IMR-90 (cell line): ENCODE measurements around the gene DCAKD. TPM values are rescaled to one million over a fixed set of nuclear protein-coding genes. Genes with fewer than 3 reads are reported as not detected.

Experiments used
- ATAC-seq: fragments of 200-7000 bp; cut with Tn5 transposase; 2 replicates; pipeline ENCODE4 v1.9.1; 2020; ENCODE audit warnings: low read depth, mild to moderate bottlenecking, moderate library complexity
- BruUV-seq: library from RNA; stranded (reverse); fragments of 400-500 nt; replicated peaks from 2 replicates; lab custom pipeline; 2021; lab: Mats Ljungman, UMichigan
- CTCF ChIA-PET: fragments of 300-600 bp; formaldehyde crosslinking; extraction: SDS; loops from one replicate; lab custom pipeline; 2021; ENCODE audit warnings: antibody characterized with exemption; lab: Yijun Ruan, JAX
- POLR2A ChIA-PET: fragments of 300-600 bp; sonication (Branson Sonifier 250); formaldehyde crosslinking; loops from one replicate; lab custom pipeline; 2022; ENCODE audit warnings: antibody characterized with exemption; ENCODE audit not compliant: unreplicated experiment; lab: Charles Lee
- DNase-seq: peaks from one replicate; pipeline ENCODE4 v3.0.0; 2013
- H2AFZ ChIP-seq: replicated peaks from 2 replicates; pipeline ENCODE3; 2013; ENCODE audit warnings: low read length, mild to moderate bottlenecking; ENCODE audit not compliant: poor library complexity
- H2AK5ac ChIP-seq: 2 replicates; pipeline ENCODE4 v1.6.1; 2013; ENCODE audit warnings: low read depth, low read length, inconsistent platforms
- H2AK9ac ChIP-seq: replicated peaks from 2 replicates; pipeline ENCODE3; 2013; ENCODE audit warnings: mild to moderate bottlenecking, low read depth, low read length, moderate library complexity; ENCODE audit not compliant: poor library complexity
- H2BK120ac ChIP-seq: 2 replicates; pipeline ENCODE4 v1.6.1; 2013; ENCODE audit warnings: low read depth, low read length, inconsistent platforms
- H2BK15ac ChIP-seq: 3 replicates; pipeline ENCODE4 v1.6.1; 2013; ENCODE audit warnings: low read depth, low read length, inconsistent platforms
- H2BK20ac ChIP-seq: 2 replicates; pipeline ENCODE4 v1.6.1; 2013; ENCODE audit warnings: low read depth, mild to moderate bottlenecking, inconsistent platforms, low read length, moderate library complexity
- H2BK5ac ChIP-seq: 2 replicates; pipeline ENCODE4 v1.6.1; 2013; ENCODE audit warnings: mild to moderate bottlenecking, low read depth, low read length, inconsistent platforms; ENCODE audit not compliant: poor library complexity, severe bottlenecking
- H3K14ac ChIP-seq: replicated peaks from 2 replicates; pipeline ENCODE4 v1.6.1; 2013; ENCODE audit warnings: low read depth, low read length, inconsistent platforms
- H3K18ac ChIP-seq: 2 replicates; pipeline ENCODE4 v1.6.1; 2013; ENCODE audit warnings: low read depth, low read length, control low read depth
- H3K23ac ChIP-seq: 2 replicates; pipeline ENCODE4 v1.6.1; 2013; ENCODE audit warnings: low read depth, low read length, inconsistent platforms
- H3K27ac ChIP-seq: 2 replicates; pipeline ENCODE4 v1.5.1; 2013; ENCODE audit warnings: mild to moderate bottlenecking, control low read depth, low read length; ENCODE audit not compliant: insufficient read depth
- H3K27me3 ChIP-seq: 2 replicates; pipeline ENCODE4 v1.6.1; 2013; ENCODE audit warnings: low read length; ENCODE audit not compliant: control insufficient read depth, insufficient read depth
- H3K36me3 ChIP-seq: 2 replicates; pipeline ENCODE4 v1.6.1; 2013; ENCODE audit warnings: low read length, mixed read lengths; ENCODE audit not compliant: control insufficient read depth, insufficient read depth
- H3K4ac ChIP-seq: 2 replicates; pipeline ENCODE4 v1.6.1; 2013; ENCODE audit warnings: low read depth, low read length, inconsistent platforms
- H3K4me1 ChIP-seq: 2 replicates; pipeline ENCODE4 v1.6.1; 2013; ENCODE audit warnings: low read length, mixed read lengths; ENCODE audit not compliant: control insufficient read depth, insufficient read depth
- H3K4me2 ChIP-seq: 2 replicates; pipeline ENCODE4 v1.6.1; 2013; ENCODE audit warnings: low read depth, mild to moderate bottlenecking, control low read depth, low read length, moderate library complexity
- H3K4me3 ChIP-seq: 2 replicates; pipeline ENCODE4 v1.5.1; 2013; ENCODE audit warnings: low read depth, mild to moderate bottlenecking, control low read depth, low read length, moderate library complexity; ENCODE audit not compliant: insufficient read depth
- H3K56ac ChIP-seq: 2 replicates; pipeline ENCODE4 v1.6.1; 2013; ENCODE audit warnings: low read length, inconsistent platforms; ENCODE audit not compliant: insufficient read depth; ENCODE audit errors: extremely low read depth
- H3K79me1 ChIP-seq, 2 experiments: 2 replicates each; pipeline ENCODE4 v1.6.1; 2013; ENCODE audit warnings: low read length in 2 of 2, inconsistent platforms in 1 of 2, low read depth in 1 of 2
- H3K9ac ChIP-seq: 2 replicates; pipeline ENCODE4 v1.6.1; 2013; ENCODE audit warnings: low read depth, low read length, control low read depth
- H3K9me1 ChIP-seq: 2 replicates; pipeline ENCODE4 v1.6.1; 2013; ENCODE audit warnings: low read length, inconsistent platforms; ENCODE audit not compliant: insufficient read depth
- H3K9me3 ChIP-seq: 2 replicates; pipeline ENCODE4 v1.6.1; 2013; ENCODE audit warnings: low read length; ENCODE audit not compliant: control insufficient read depth, insufficient read depth
- H4K20me1 ChIP-seq: 2 replicates; pipeline ENCODE4 v1.6.1; 2013; ENCODE audit warnings: low read length, inconsistent platforms; ENCODE audit not compliant: insufficient read depth
- H4K5ac ChIP-seq: 2 replicates; pipeline ENCODE4 v1.6.1; 2013; ENCODE audit warnings: mild to moderate bottlenecking, low read depth, low read length, control low read depth
- H4K8ac ChIP-seq, 2 experiments: 2 replicates each; pipeline ENCODE4 v1.6.1; 2013; ENCODE audit warnings: low read depth in 2 of 2, low read length in 2 of 2, control low read depth in 1 of 2, inconsistent platforms in 1 of 2
- H4K91ac ChIP-seq: 2 replicates; pipeline ENCODE4 v1.6.1; 2013; ENCODE audit warnings: low read depth, low read length, inconsistent platforms; ENCODE audit not compliant: insufficient read depth
- BHLHE40 ChIP-seq: fragments of 150-350 bp; IDR thresholded peaks from 2 replicates; pipeline ENCODE4 v1.6.1; 2016; ENCODE audit warnings: mild to moderate bottlenecking, low read depth, low read length
- CEBPB ChIP-seq: IDR thresholded peaks from 2 replicates; pipeline ENCODE4 v1.6.1; 2012; ENCODE audit warnings: low read depth, low read length, improper control_type of control experiment
- CHD1 ChIP-seq: IDR thresholded peaks from 2 replicates; pipeline ENCODE4 v1.6.1; 2012; ENCODE audit warnings: low read depth, low read length, improper control_type of control experiment
- CTCF ChIP-seq: conservative IDR thresholded peaks from 2 replicates; pipeline ENCODE4 v1.5.1; 2012; ENCODE audit warnings: mild to moderate bottlenecking, low read depth, low read length, improper control_type of control experiment
- MAFK ChIP-seq: IDR thresholded peaks from 2 replicates; pipeline ENCODE4 v1.6.1; 2012; ENCODE audit warnings: low read depth, low read length, improper control_type of control experiment
- MAZ ChIP-seq: IDR thresholded peaks from 2 replicates; pipeline ENCODE4 v1.6.1; 2012; ENCODE audit warnings: low read depth, mild to moderate bottlenecking, low read length, improper control_type of control experiment, moderate library complexity, borderline replicate concordance
- MXI1 ChIP-seq: IDR thresholded peaks from 2 replicates; pipeline ENCODE4 v1.6.1; 2012; ENCODE audit warnings: low read depth, mild to moderate bottlenecking, low read length, moderate library complexity, borderline replicate concordance
- NFE2L2 ChIP-seq: fragments of 150-350 bp; IDR thresholded peaks from 2 replicates; pipeline ENCODE4 v1.6.1; 2016; ENCODE audit warnings: low read depth, mild to moderate bottlenecking, low read length
- POLR2A ChIP-seq: IDR thresholded peaks from 2 replicates; pipeline ENCODE4 v1.6.1; 2012; ENCODE audit warnings: mild to moderate bottlenecking, low read depth, low read length
- RCOR1 ChIP-seq: IDR thresholded peaks from 2 replicates; pipeline ENCODE4 v1.6.1; 2012; ENCODE audit warnings: mild to moderate bottlenecking, low read length, improper control_type of control experiment; ENCODE audit not compliant: insufficient replicate concordance
- RFX5 ChIP-seq: IDR thresholded peaks from 2 replicates; pipeline ENCODE4 v1.8.0; 2012; ENCODE audit warnings: low read depth, mild to moderate bottlenecking, low read length, moderate library complexity
- SMC3 ChIP-seq: fragments of 150-350 bp; IDR thresholded peaks from 2 replicates; pipeline ENCODE4 v1.6.1; 2016; ENCODE audit warnings: low read depth, mild to moderate bottlenecking, antibody characterized with exemption, low read length, moderate library complexity
- USF2 ChIP-seq: fragments of 150-350 bp; IDR thresholded peaks from 2 replicates; pipeline ENCODE4 v1.6.1; 2017; ENCODE audit warnings: mild to moderate bottlenecking, antibody characterized with exemption, low read length, low read depth
- WGBS, 2 experiments: methylation state at CpG; one replicate each; pipeline versions ENCODE4 v1.1.5 to v1.1.7; 2013; ENCODE audit warnings: missing lambda C conversion rate in 2 of 2; ENCODE audit not compliant: insufficient read length in 1 of 2; ENCODE audit errors: extremely low coverage in 2 of 2; 5-methylcytosine and 5-hydroxymethylcytosine counted together
- dilution Hi-C: fragments of 300-500 bp; cut with HindIII; formaldehyde crosslinking; loops from one replicate; pipeline ENCODE4 v1.14.3; 2018; ENCODE audit warnings: low sequenced_read_pairs; ENCODE audit not compliant: unreplicated experiment
- in situ Hi-C: fragments of 300-500 bp; cut with MboI; formaldehyde crosslinking; loops from 3 replicates; pipeline ENCODE4 v1.14.3; 2019; ENCODE audit warnings: low sequenced_read_pairs, inconsistent platforms, mixed read lengths
- intact Hi-C: fragments of 100-400 bp; cut with micrococcal nuclease; formaldehyde crosslinking; loops from 2 replicates; pipeline ENCODE4 v1.10.0; 2022
- polyA plus RNA-seq, 3 experiments: library from polyadenylated mRNA; depleted of rRNA; stranded (reverse); fragments of >200 nt; gene quantifications; 2 replicates each; pipeline ENCODE4 v1.2.3, GENCODE V29; 2012; ENCODE audit warnings: low replicate concordance in 1 of 3
- total RNA-seq: library from RNA; depleted of rRNA; stranded (reverse); fragments of >200 nt; gene quantifications from 2 replicates; pipeline ENCODE4 v1.2.3, GENCODE V29; 2012

Gene DCAKD
- total and polyA plus RNA-seq, 2 of the 4 experiments (the other 2 are of a cell fraction), result 31.3 to 47.9 TPM

GRCh38 chr17:45018848-45019711, 32.4 kb downstream of the DCAKD start (continued):
- TF ChIP-seq MAZ (peak; percentile 68; the same call in 1 of the 2 replicates), BHLHE40 (no peak), NFE2L2 (no peak)

- Histone ChIP-seq H3K9me3 (no peaks in the 10 kb centered on the region), H3K27me3 (peaks cover 4% of the 10 kb centered on the region; the same call in 1 of the 2 replicates), H2BK120ac (peak overlapping the region; percentile 55), H3K9ac (peak overlapping the region; percentile 57), H3K56ac (no peak overlapping the region), H3K9me1 (no peaks in the 10 kb centered on the region), H3K14ac (peak overlapping the region; percentile 64), H2AFZ (peak overlapping the region; percentile 94), H2BK15ac (peak overlapping the region; percentile 85; the same call in 1 of the 3 replicates), H3K79me1 (no peaks in the 10 kb centered on the region), H3K4me3 (peak overlapping the region; percentile 64), H3K4ac (peak overlapping the region; percentile 76), H2BK5ac (no peak overlapping the region), H2AK5ac (peak overlapping the region; percentile 61), H2AK9ac (peak overlapping the region; percentile 96), H3K23ac (peak overlapping the region; percentile 95), H3K36me3 (no peaks in the 10 kb centered on the region), H3K27ac (no peak overlapping the region; the same call in 1 of the 2 replicates), H4K91ac (peak overlapping the region; percentile 79), H2BK20ac (no peak overlapping the region; the same call in 1 of the 2 replicates), H3K18ac (peak overlapping the region; percentile 24), H4K20me1 (no peaks in the 10 kb centered on the region), H3K4me2 (peak overlapping the region; percentile 80), H3K4me1 (peaks cover 26% of the 10 kb centered on the region), H4K8ac (peak overlapping the region; percentile 80 to 90), H4K5ac (peak overlapping the region; percentile 55)
- dilution Hi-C loops, result no loop called here
- POLR2A ChIA-PET, result no interaction called here
- DNase-seq, result no peak
- no peak for ATAC-seq
- BruUV-seq, result no TSS peak
- WGBS, 2 experiments, result no CpG with 5 or more reads among the region's 4 CpGs
- CTCF ChIA-PET, result interaction anchor here (1.6 to 5.4 kb wide), 2 partner anchors 98 to 117 kb away, joined by 7 to 62 read pairs; no protein-coding TSS in a partner anchor
- intact Hi-C loops, result loop anchor here (2.0 kb wide), 2 partner anchors 40 to 244 kb away; no protein-coding TSS in a partner anchor
- in situ Hi-C loops, result no loop called here
- no peak for TF ChIP-seq MAFK
- TF ChIP-seq BHLHE40, result no peak
- no peak for TF ChIP-seq USF2
- no peak for TF ChIP-seq SMC3
- TF ChIP-seq NFE2L2, result no peak
- no peak for TF ChIP-seq POLR2A
- no peak for TF ChIP-seq MAZ
- no peak for TF ChIP-seq MXI1
- no peak for TF ChIP-seq CHD1
- no peak for TF ChIP-seq CTCF
- no peak for TF ChIP-seq CEBPB
- no peak for TF ChIP-seq RFX5
- no peak for TF ChIP-seq RCOR1
Measured at GRCh38 chr17:45018514-45018847, 33.0 kb downstream of the DCAKD start.
